Stimulated activated CD8-positive, alpha-beta memory T cell treated with anti-CD3 and anti-CD28 coated beads, Interleukin-15, amount 100 ng/mL, for 1 hour (primary cell): Measurements from ENCODE around the gene MED15.
"Not testable (repeated sequence)": the region's sequence is repeated elsewhere in the genome, so short reads cannot be mapped to it uniquely, and the experiment has no call there.

Experiments used
- DNase-seq: peaks from one replicate; pipeline ENCODE4 v3.0.0-alpha.2; 2020; ENCODE audit warnings: low read depth

Gene MED15

GRCh38 chr22:20532256-20532993 lies 25.0 kb downstream of the MED15 start:
- no peak for DNase-seq

DNA sequence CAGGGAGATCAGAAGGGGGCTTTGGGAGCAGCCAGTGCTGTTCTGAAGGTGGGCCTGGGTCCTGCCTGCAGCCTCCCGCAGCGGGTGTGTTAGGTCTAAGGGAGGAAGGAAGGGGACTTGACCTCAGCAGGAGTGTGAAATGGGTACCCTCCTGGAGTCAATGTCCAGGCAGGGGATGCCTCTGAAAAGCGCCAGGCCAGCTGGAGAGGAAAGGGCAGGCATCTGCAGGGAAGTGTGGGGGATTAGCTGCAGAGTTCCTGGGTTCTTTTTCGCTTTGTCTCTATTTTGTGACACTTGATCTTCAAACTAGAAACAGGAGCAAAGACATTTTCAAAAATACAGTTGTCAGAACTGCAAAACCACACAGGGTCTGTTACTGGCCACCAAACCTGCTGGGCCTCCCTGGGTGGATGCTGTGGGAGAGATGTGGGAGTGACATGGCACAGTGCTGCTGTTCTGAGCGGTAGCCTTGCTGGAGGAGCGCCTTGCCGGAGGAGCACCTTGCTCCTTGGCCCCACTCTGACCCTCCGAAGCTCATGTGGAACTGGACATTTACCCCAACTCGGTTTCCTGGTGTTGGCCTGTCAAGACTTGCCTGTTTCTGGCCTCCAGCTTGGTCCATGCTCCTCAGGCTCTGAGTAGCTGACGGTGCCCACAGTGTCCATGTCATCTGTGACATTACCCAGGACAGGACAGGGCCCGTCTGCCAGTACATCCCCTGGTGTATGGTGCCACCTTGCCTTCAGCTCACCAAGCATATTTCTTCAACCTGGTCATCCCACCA lies 25.9 kb downstream of the MED15 start:
- no peak for DNase-seq

DNA sequence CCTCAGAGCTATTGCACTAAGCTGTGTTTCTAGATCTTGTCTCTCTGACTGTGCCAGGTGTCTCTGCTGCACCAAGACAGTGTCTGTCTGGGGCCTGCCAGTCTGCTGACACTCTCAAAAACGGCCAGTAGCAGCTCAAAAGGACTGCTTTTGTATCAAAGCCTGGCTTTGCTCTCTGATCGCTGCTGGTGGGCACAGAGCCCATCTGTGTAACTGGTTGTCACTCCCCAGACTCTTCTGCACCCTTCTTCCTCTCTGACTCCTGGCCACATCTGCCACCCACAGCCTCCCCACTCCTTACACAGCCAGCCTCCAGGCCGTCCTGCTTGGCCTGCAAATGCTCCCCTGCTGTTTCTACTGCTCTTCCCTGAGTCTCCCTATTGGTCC lies 26.5 kb downstream of the MED15 start:
- no peak for DNase-seq

GRCh38 chr22:20536590-20537324 lies 29.3 kb downstream of the MED15 start:
- DNase-seq = no peak

DNA sequence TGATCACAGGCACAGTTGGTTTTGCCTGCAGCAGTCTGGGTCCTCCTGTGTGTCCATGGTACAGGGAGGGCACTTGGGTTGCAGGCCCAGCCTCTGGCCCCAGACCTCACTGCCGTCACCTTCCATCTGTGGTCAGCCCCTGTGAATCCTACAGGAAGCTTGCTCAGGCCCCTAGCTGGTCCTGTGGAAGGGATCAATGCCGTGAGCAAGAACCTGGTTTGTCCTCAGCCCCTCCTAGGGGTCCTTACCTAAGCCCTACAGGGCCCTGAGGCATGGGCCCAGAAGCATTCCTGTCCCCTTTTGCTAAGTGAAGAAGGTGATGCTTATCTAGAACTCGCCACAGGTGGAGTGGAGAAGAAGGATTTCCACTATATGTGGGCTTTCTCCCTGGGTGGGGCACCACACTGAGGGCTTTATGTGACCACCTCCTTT lies 29.9 kb downstream of the MED15 start:
- no peak for DNase-seq

DNA sequence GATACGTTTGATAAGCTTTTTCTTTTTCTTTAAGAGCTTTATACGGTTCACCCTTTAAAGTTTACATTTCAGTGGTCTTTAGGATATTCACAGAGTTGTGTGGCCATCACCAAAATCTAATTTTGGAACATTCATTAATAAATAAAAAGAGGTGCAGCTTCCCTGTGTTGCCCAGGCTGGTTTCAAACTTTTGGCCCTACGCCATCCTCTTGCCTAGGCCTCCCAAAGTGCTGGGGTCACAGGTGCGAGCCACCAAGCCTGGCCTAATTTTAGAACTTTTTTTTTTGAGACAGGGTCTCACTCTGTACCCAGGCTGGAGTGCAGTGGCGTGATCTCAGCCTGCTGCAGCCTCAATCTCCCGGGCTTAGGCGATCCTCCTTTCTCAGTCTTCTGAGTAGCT lies 30.6 kb downstream of the MED15 start:
- DNase-seq = no peak

DNA sequence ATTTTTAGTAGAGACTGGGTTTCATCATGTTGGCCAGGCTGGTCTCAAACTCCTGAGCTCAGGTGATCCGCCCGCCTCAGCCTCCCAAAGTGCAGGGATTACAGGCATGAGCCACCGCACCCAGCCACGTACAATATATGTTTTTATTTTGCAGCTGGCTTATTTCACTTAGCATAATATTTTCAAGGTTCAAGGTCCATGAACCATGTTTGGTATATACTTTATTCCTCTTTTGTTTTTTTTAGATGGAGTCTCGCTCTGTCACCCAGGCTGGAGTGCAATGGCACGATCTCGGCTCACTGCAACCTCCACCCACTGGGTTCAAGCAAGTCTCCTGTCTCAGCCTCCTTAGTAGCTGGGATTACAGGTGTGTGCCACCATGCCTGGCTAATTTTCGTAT lies 31.5 kb downstream of the MED15 start:
- DNase-seq = not testable (repeated sequence)

DNA sequence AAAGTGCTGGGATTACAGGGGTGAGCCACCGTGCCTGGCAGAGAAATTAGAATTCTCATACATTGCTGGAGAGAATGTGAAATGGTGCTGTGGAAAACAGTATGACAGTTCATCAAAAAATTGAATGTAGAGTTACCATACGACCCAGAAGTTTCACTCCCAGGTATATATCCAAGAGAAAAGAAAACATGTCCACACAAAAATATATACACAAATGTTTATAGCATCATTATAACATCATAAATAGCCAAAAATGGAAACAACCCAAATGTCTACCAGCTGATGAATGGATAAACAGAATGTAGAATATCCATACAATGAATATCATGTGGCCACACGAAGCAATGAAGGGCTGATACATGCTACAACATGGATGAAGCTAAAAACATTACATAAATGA lies 34.6 kb downstream of the MED15 start:
- DNase-seq = no peak

DNA sequence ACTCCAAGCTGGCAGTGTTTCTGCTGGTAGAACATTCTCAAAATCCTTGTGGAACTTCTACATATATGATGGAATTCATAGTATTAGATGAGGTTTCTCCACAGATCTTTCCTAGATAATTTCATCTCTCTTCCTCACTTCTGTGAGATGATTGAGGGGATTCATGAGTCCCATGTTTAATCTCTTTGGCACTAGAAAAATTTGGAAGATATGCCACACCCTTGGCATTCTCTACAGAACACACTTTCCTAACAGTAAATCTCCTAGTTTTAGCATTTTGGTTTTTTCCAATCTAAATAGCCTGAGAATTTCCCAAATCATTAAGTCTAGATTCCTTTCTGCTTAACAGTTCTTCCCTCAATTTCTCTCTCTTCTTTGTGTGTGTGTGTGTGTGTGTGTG lies 35.3 kb downstream of the MED15 start:
- DNase-seq = no peak

DNA sequence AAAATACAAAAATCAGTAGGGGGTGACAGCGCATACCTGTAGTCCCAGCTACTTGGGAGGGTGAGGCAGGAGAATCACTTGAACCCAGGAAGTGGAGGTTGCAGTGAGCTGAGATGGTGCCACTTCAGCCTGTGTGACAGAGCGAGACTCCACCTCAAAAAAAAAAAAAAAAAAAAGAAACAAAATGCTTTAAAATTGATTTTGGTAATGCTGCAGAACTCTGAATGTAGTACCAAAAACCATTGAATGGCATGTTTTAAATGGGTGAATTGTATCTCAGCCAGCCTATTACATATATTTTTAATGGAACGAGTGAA lies 37.9 kb downstream of the MED15 start:
- DNase-seq = not testable (repeated sequence)

- DNase-seq = no peak
Observed at GRCh38 chr22:20545681-20546521, 38.5 kb downstream of the MED15 start.

GRCh38 chr22:20546541-20546950 lies 39.1 kb downstream of the MED15 start:
- no peak for DNase-seq

- DNase-seq = no peak
Observed at GRCh38 chr22:20547029-20547428, 39.6 kb downstream of the MED15 start.

GRCh38 chr22:20548806-20549205 lies 41.4 kb downstream of the MED15 start:
- DNase-seq = no peak

- no peak for DNase-seq
Observed at GRCh38 chr22:20549232-20549841, 41.9 kb downstream of the MED15 start.

- DNase-seq = no peak
Observed at GRCh38 chr22:20550057-20550817, 42.8 kb downstream of the MED15 start.

DNA sequence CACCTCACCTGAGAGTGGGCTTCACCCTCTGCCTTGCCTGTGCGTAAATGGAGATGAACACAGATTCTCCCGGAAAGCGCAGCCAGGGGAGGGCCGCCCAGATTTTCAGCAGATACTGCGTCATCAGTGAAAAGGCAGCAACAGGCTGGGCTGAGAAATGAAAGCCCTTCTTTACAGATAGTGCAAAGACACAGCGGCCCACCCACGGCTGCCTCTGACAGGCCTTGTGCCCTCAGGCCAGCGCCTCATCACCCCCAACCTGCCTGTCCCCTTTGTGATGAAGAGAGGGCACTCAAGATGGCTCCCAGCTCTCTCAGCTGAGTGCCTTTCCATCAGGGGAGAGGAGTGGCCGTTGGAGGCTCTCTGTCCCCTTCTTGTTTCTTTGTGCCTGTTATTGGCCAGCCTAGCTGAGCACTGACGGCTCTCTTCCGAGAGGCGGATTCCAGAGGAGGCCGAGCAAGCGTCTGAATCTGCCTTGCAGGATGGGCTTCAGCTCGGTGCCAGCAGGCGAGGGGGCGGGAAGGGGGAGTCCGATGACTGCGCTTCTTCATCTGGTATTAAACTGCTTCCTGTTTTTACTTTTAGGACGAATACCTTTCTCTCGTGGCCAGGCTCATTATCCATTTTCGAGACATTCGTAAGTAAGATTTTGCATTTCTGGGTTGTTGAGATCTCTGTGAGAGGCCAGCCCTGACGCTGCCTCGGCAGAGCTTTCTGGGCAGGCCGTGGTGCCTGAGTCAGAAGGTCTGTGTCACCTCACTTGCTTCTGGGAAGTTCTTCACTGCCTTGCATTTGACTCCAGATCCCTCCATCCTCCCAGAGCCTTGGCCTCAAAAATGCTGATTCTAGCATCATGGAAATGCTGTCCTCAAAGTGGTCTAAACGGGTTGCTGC lies 43.7 kb downstream of the MED15 start:
- DNase-seq = no peak

GRCh38 chr22:20551805-20552442 lies 44.5 kb downstream of the MED15 start:
- no peak for DNase-seq
